NCI-H1930 (cell line): Measurements from ENCODE around the gene GRIFIN.
"Not testable (repeated sequence)": the region's sequence is repeated elsewhere in the genome, so short reads cannot be mapped to it uniquely, and the experiment has no call there.

ENCODE experiments used
- DNase-seq, 2 experiments: peaks; one replicate each; lab custom pipeline; 2025; lab: John Stamatoyannopoulos, UW

The GRIFIN gene

DNA sequence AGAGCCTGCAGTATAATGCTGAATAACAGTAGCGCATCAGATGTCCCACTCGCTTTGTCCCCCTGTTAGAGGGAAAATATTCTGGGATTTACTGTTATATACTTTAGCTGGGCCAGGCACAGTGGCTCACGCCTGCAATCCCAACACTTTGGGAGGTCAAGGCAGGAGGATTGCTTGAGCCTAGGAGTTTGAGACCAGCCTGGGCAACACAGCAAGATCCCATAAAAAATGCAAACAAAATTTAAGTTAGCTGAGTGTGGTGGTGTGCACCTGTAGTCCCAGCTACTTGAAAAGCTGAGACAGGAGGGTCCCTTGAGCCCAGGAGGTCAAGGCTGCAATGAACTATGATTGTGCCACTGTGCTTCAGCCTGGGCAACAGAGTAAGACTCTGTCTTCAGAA is 22.3 kb downstream of the GRIFIN start:
- not testable (repeated sequence) for DNase-seq

DNA sequence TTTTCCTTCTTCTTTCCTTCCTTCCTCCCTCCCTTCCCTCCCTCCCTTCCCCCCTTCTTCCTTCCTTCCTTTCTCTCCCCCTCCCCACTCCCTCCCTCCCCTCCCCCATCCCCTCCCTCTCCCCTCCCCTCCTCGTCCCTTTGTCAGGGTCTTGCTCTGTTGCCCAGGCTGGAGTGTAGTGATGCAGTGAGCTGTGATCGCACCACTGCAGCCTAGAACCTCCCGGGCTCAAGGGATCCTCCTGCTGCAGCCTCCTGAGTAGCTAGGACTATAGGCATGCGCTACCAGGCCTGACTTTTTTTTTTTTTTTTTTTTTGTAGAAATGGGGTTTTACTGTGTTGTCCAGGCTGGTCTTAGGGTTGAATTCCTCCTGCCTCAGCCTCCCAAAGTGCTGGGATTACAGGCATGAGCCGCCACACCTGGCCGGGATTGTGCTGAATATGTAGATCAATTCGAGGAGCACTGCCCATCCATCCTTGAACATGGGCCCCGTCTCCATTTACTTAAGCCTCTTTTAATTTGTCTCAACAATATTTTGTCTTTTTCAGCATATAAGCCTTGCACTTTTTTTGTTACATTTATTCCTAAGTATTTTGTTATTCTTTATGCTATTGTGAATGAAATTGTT is 23.4 kb downstream of the GRIFIN start:
- no peak for DNase-seq

DNA sequence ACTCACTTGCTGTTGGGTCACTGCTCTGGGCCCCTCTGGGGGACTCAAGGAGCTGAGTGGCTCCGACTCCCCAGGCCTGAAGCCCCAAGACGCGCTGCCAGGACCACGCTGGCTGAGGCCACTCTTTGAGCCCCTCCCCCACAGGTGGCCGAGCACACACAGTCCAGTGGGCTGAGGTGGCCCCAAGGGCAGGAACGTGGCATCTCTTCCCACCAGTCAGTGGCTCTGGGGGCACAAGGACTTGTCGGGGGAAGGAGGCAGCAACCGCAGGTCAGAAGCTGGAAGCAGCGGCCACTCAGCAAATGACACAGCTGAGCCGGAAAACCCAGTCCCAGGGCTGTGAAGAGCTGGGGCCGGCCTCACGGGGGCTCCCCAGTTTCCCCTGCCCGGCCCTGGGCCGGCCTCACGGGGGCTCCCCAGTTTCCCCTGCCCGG is 24.1 kb downstream of the GRIFIN start:
- peak in 1 of 2 experiments; percentile 16 for DNase-seq

DNA sequence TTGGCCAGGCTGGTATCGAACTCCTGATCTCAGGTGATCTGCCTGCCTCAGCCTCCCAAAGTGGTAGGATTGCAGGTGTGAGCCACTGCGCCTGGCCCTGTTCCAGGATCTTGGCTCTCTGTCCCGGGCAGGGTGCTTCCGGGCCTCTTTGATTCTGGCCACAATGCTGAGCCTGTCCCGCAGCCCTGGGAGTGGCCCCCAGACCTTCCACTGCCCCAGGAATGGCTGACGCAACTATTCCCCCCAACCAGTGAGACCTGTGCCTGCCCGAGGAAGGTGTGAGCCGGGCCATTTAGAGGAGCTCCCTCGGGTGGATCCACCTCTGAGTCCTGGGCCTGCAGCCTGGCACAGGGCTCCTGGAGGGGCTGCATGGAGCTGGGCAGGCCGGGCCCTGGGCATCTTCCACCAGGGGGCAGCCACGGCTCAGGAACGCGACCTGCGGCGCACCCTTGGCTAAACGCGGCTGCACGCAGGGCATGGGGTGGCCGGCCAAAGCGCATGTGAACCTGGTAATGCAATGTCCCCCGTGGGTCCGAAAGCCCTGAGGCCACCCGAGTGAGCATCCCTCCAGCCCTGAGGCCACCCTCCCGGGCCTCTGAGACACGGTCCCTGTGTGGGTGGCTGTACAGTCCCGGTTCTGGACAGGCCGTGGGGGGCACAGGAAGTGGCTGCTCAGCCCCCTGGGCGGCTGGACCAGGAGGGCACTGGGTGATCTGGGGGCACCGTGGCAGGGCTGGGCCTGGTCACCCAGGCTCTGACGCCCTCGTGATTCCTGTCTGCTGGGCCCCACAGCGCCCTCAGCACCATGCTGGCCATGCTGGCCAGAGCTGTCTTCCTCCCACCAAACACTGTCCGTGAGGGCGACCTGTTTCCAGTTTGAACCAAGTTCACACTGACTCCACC is 24.8 kb downstream of the GRIFIN start:
- DNase-seq = peak in 1 of 2 experiments; percentile 66

DNA sequence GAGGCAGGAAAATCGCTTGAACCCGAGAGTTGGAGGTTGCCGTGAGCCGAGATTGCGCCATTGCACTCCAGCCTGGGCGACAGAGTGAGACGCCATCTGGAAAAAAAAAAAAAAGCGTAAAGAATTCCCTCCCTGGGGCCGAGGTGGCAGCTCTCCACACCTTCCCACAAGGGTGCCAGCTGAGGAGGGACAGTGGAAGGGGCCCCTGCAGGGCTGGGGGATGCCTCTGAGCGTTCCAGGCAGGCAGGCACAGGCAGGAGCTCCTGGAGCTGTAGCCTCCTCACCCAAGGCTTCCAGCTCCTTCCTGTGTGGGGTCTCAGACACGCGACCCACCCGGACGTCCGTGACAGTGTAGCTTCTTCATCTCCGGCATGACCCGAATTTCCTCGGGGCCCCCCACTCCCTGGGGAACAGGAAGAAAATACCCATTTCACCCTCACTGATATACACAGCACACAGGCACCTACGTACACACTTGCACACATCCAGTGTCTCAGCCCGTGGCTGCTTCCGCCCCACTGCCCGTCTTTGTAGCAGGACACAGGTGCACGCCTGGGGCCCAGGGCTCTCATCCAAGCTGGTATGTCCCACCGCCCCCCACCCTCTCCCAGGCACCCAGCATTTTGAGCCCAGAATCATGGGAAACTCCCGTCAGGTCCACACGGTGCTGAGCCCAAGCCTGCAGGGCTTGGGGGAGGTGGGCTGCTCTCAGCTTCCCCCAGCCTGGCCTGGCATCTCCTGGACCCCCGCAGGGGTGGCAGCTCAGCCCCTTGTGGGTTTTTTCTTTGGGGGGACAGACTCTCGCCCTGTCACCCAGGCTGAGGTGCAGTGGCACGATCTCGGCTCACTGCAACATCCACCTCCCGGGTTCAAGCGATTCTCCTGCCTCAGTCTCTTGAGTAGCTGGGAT is 25.7 kb downstream of the GRIFIN start:
- DNase-seq = no peak

DNA sequence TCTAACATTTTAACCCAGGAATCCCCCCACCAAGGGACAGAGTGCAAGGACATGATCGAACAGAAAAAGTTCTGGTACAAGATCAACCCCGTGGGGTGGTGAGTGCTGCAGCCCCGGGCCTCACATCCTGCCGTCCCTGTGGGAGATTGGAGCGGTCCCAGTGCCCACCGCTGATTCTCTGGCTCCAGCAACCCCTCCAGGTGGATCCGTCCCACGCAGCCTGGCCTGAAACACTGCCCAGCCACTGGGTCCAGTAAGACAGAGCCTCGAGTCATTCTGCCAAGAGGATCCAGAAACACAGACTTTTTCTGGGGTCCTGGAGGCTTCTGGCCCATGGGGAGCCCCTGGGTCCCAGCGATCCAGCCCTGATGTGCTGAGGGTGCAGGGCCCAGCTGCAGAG is 29.5 kb downstream of the GRIFIN start:
- no peak for DNase-seq

DNA sequence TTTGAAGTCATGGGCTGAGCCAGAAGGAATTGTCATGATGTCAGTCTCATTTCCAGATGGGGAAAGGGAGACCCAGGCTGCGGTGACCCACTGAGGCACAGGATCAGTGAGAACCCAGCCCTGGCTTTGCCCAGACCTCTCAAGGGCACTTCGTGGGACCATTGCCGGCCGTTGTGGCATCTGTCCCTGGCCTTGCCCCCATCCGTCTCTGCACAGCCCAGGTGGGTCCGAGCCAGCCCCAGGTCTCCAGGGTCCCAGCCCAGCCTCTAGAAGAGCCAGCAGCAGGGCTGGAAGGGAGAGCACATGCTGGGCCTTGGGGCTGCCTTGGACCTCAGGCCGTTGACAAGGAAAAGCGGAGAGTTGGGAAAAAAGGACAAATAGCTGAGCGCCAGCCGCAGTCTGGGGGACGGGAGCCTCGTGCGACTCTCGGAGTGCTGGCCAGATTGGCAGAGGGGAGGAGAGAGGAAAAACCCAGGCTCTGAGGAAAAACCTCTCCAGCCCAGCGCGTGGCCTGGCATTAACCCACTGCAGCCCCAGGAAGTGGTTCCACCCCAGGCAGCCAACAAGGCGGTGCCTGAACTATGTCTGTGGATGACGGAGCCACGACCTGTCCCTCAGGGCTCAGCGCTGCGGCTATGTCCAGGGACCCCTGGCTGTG is 30.2 kb downstream of the GRIFIN start:
- no peak for DNase-seq

DNA sequence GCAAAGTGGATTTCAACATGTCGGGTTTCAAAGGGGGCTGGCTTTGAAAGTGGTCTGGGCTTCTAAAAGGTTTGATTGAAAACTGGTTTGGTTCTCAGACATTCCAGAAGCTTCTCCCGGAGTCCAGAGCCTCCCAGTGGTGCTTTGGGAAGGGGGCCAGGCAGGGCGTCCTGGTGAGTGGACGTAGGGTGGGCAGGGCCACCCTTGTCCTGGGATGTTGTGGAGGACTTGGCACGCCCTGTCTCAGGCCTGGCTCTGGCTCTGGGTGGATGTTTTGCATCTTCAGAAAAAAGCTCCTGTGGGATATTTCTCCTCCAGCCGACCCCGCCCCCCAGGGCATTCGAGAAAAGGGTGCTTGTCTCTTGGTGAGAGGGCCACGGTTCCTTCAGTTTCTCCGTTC is 31.2 kb downstream of the GRIFIN start:
- no peak for DNase-seq

DNA sequence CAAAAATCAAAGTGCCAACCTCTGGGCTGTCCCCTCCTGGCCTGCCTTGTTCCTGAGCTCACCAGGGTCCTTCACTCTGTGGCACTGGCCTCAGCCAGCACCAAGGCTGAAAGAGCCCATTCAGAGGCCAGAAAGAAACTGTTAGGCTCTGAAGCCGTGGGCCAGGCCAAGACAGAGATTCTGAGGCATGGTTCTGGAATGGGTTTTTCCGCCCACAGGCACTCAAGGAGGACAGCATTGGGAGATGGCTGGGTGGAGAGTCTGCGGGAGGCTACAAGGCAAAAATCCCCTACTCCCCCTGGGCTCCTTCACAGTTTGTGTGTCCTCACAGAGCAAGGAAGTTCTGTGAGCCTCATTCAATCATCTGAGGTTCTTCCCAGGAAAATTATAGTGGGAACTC is 31.7 kb downstream of the GRIFIN start:
- no peak for DNase-seq

DNA sequence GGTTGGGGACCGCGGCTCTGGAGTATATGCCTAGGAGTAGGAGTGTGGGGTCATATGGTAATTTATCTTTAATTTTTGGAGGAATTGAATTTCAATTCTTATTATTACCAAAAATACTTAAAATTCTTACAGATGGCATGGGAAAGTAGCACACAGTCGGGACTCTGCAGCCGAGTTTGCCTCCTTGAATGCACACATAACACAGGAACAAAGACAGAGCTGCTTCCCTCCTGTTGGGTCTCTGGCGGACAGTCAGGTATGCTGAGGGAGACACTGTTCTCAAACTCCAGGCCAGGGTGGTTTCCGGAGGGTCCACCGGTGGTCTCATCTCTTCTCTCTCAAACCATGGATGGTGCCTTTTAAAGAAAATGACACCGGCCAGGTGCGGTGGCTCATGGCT is 32.7 kb downstream of the GRIFIN start:
- DNase-seq = no peak

DNA sequence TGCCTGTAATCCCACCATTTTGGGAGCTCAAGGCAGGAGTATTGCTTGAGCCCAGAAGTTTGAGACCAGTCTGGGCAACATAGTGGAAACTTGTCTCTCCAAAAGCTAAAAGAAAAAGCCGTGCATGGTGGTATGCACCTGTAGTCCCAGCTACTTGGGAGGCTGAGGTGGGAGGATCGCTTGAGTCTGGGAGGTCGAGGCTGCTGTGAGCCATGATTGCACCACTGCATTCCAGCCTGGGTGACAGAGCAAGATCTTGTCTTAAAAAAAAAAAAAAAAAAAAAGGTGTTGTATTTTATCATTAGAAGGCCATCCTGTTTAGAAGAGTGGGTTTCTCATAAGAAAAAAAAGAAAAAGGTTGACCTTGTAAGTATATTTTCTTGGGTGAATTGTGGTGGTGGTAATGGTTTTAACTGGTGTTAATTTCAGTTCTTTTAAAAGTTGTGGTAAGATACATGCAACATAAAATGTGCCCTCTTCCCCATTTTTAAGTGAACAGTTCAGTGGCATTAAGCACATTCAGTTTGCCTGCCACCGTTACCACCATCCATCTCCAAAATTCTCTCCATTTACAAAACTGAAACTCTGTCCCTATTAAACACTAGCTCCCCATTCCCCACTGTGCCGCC is 34.7 kb downstream of the GRIFIN start:
- no peak for DNase-seq

DNA sequence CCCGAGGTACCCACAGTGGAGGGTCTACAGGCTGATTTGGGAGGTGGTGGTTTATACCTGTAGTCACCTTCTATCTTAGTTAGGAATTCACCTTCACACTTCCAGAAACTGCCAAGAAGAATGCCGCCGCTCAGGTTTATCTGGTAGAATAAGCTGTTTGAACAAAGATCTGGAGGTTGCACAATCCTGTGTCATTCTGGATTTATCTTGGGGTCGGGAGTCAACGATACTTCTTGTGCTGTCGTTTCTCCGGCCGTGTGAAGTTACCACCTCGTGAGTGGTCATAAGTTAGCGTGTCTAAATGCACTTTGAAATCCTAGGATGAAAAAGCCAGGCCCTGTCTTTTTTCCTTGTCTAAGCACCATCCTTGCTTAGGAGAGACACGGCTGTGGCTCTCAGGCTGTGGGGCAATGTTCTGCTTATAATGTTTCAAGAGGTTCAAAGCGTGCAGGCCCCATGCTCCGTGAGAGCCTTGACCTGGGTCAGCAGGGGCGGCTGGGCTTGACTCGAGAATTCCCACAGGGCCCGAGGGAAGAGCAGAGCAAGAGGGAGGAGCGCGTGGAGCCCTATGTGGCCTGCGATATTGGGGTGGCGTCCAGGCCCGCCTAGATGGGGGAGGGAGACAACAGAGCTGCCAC is 35.5 kb downstream of the GRIFIN start:
- no peak for DNase-seq

DNA sequence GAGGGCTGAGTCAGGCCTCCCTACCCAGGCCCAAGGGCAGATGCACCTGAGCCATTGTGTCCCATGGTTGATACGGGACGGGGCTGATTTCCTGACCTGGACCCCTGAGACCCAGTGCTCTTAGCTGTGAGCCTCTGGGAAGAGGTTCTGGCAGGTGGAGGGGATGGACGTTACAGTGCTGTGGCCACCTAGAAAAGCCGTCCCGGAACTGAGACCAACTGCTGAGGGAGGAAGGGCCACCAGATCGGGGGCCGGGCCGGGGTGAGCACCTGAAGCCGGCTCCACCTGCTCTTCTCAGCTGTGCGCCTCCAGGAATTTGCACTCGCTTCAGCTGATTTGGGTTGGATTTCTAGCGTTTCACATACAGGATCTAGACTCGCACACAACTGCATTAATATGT is 37.4 kb downstream of the GRIFIN start:
- no peak for DNase-seq

DNA sequence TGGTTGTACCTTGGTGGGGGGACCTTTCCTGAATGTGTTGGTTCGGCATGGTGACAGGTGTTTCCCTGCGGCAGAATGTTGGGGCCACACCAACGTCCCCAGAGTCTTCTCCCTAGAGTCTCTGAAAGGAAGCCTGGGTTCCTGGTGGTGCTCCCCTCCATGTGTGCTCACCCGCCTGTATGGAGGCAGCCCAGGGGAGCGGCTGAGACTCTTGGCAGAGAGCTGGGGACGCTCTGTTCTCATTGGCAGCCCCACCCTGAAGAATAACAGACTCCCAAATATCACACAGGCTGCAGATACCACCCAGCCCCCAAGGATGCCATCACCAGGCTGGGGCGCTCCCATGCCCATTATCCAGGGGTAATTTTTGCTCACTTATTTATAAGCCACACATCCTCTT is 38.0 kb downstream of the GRIFIN start:
- no peak for DNase-seq

DNA sequence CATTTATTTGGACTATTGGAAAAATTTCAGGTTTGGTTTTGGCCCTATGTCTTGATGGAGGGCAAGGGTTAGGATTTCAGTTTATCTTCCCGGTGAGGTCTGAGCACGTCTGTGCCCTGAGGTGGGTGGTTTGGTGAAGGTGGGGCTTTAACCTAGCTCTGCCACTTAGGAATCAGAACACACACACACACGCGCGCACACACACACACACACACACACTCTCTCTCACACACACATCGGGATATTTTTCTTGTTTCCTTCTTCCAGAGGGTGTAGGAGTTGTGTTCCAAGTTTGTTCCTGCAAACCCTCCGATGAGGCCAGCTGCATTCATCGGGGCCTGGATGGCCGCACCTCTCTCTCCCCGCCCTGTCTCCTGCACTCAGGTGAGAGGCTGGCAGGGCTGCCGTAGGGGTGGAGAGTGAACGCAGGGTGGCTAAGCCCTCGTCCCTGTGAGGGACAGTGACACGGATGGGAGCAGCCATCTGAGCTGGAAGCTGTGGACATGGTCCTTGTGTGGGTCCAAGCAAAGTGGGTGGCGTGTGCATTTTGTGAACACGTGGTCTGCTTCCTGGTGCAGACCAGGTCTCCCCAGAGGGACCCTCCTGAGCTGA is 38.6 kb downstream of the GRIFIN start:
- no peak for DNase-seq

DNA sequence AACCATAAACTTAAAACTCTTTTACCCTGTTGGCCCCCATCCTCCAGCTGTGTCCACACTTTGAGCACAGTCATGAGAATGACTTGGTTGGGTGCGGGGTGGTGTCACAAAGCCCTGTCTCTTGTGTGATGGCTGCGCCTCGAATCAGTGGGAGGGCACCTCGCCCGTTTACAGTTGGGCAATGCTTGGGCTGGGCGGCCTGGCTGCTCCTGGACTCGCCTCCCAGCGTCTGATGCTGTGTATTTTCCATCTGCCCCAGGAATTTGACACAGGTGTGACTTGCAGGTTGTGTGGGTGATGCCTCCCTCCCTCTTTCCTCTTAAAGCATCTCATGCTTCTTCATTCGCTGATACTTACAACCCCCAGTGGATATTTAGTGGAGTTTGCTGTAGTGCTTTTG is 39.1 kb downstream of the GRIFIN start:
- DNase-seq = no peak

DNA sequence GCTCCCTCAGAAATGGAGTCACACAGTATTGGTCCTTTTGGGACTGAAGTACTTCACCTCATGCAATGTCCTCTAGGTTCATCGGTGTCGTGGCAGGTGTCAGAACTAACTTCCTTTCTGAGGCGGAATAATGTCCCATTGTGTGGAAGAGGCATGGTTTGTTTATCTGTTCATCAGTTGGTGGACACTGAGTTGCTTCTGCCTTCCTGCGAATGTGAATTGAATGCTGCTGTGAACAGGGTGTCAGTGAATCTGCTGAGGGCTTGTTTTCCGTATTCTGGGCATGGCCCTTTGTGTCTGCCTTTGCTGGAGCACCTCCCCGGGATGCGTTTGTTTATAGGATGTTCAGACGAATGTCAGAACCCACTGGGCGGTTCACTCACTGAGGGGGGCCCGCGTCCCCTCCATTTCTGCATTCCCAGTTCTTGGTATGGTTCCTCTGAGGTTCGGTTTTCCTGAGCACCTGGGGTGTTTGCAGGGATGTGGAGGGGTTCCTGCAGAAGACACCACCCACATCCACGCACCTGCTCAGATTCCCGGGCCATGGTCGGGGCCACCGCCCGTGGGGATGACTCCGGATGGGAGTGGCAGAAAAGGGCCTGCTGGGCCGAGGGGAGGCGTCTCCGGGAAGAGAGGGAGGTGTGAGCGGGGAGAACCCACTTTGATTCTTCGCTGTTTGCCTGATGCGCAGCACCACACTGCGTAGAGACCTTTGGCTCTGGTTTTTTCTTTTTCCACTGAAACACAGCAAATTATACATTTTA is 39.7 kb downstream of the GRIFIN start:
- no peak for DNase-seq

DNA sequence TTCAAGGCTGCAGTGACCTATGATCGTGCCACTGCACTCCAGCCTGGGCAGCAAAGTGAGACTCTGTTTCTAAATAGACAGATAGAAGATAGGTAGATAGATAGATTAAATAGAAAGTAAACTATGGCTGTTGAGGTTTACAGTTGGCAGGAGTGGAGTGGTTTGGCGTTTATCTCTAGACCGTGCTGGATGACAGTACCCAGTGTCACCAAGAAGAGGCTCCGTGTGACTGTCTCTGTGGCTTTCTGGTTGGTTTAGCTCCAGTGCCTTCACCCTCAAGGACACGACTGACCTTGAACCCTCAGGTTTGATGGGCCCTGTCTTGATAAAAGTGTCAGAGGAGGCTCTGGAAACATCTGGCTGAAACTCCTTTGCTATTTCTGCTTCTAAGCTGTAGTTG is 41.1 kb downstream of the GRIFIN start:
- DNase-seq = no peak

DNA sequence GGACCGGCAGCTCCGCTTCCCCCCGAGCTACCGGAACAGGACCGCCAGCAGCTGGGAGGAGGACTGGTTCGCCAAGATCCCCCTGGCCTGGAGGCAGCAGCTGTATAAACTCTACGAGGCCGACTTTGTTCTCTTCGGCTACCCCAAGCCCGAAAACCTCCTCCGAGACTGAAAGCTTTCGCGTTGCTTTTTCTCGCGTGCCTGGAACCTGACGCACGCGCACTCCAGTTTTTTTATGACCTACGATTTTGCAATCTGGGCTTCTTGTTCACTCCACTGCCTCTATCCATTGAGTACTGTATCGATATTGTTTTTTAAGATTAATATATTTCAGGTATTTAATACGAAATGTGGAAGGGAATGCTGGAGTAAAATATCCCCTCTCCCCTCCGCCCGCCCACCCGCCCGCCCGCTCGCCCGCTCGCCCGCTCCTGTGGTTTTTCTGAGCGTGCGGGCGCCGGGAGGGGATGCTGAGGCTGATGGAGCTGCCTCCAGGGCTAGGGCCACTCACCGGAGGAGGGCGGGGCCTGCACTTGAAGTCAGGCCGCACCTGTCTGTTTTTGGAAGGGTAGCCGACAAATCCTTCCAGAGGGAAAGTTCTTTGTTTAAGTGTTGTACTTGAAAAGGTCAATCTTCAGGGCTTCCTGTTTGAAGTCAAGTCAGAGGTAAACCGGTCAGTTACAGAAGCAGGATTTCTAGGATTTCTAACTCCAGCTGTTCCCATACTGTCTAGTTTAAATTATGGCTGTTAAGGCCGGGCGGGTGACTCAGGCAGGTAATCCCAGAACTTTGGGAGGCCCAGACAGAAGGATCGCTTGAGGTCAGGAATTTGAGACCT is 42.3 kb downstream of the GRIFIN start:
- no peak for DNase-seq
